Liver (tissue), 9 donors: Measurements from ENCODE around the gene PDK1. TPM values are rescaled to one million over a fixed set of nuclear protein-coding genes. Genes with fewer than 3 reads are reported as not detected.

ENCODE experiments used
- DNase-seq: peaks from one replicate; pipeline ENCODE4 v3.0.0-alpha.2; 2017; ENCODE audit warnings: low spot score
- H3K27ac ChIP-seq, 2 donors: one replicate each; pipeline ENCODE4 v1.7.0; 2013; ENCODE audit warnings: inconsistent platforms in 2 of 2, low read length in 2 of 2, control low read depth in 1 of 2, low read depth in 1 of 2, mild to moderate bottlenecking in 1 of 2
- H3K27me3 ChIP-seq, 4 donors: one replicate each; pipeline versions ENCODE4 v1.6.1 to v1.7.0; 2013; ENCODE audit warnings: low read length in 3 of 4, inconsistent platforms in 1 of 4, mild to moderate bottlenecking in 1 of 4, moderate library complexity in 1 of 4; ENCODE audit not compliant: control insufficient read depth in 4 of 4, insufficient read depth in 4 of 4
- H3K36me3 ChIP-seq, 4 donors: one replicate each; pipeline versions ENCODE4 v1.6.1 to v1.7.0; 2013; ENCODE audit warnings: low read length in 3 of 4, mild to moderate bottlenecking in 3 of 4, low read depth in 1 of 4, moderate library complexity in 1 of 4; ENCODE audit not compliant: control insufficient read depth in 4 of 4, insufficient read depth in 3 of 4
- H3K4me1 ChIP-seq, 4 donors: one replicate each; pipeline versions ENCODE4 v1.6.1 to v1.7.0; 2013; ENCODE audit warnings: low read length in 3 of 4, mild to moderate bottlenecking in 3 of 4, moderate library complexity in 1 of 4; ENCODE audit not compliant: control insufficient read depth in 4 of 4, insufficient read depth in 4 of 4
- H3K4me3 ChIP-seq, 3 donors: one replicate each; pipeline versions ENCODE4 v1.6.1 to v1.7.0; 2013; ENCODE audit warnings: low read length in 3 of 3, control low read depth in 1 of 3, low read depth in 1 of 3, mild to moderate bottlenecking in 1 of 3
- H3K9ac ChIP-seq, 2 donors: one replicate each; pipeline ENCODE4 v1.7.0; 2013; ENCODE audit warnings: low read length in 2 of 2, mild to moderate bottlenecking in 2 of 2, moderate library complexity in 2 of 2, control low read depth in 1 of 2, low read depth in 1 of 2
- H3K9me3 ChIP-seq, 4 donors: one replicate each; pipeline versions ENCODE4 v1.6.1 to v1.7.0; 2013; ENCODE audit warnings: low read length in 3 of 4; ENCODE audit not compliant: control insufficient read depth in 4 of 4
- CTCF ChIP-seq: fragments of 150-350 bp; IDR thresholded peaks from 2 replicates; pipeline ENCODE4 v1.5.1; 2017; ENCODE audit warnings: improper control_type of control experiment, low read depth, low read length; ENCODE audit not compliant: missing input control
- EGR1 ChIP-seq, 2 donors: IDR thresholded peaks; 2 replicates each; pipeline ENCODE4 v1.6.1; 2016 to 2018; ENCODE audit warnings: antibody characterized with exemption in 2 of 2, low read depth in 2 of 2
- FOXA1 ChIP-seq: IDR thresholded peaks from 2 replicates; pipeline ENCODE4 v1.6.1; 2016; ENCODE audit warnings: antibody characterized with exemption
- FOXA2 ChIP-seq: IDR thresholded peaks from 2 replicates; pipeline ENCODE4 v1.6.1; 2016; ENCODE audit warnings: antibody characterized with exemption
- HNF4G ChIP-seq: IDR thresholded peaks from 2 replicates; pipeline ENCODE4 v1.6.1; 2016; ENCODE audit warnings: antibody characterized with exemption
- JUND ChIP-seq, 2 donors: IDR thresholded peaks; 2 replicates each; pipeline ENCODE4 v1.6.1; 2016; ENCODE audit warnings: antibody characterized with exemption in 2 of 2
- NR2F2 ChIP-seq: IDR thresholded peaks from 2 replicates; pipeline ENCODE4 v1.6.1; 2016; ENCODE audit warnings: antibody characterized with exemption
- RAD21 ChIP-seq, 2 donors: IDR thresholded peaks; 2 replicates each; pipeline ENCODE4 v1.6.1; 2016; ENCODE audit warnings: antibody characterized with exemption in 2 of 2, mild to moderate bottlenecking in 2 of 2
- REST ChIP-seq: IDR thresholded peaks from 2 replicates; pipeline ENCODE4 v1.6.1; 2016; ENCODE audit warnings: antibody characterized with exemption, mild to moderate bottlenecking
- RXRA ChIP-seq, 2 donors: IDR thresholded peaks; 2 replicates each; pipeline ENCODE4 v1.6.1; 2017 to 2018; ENCODE audit warnings: antibody characterized with exemption in 2 of 2, mild to moderate bottlenecking in 1 of 2
- YY1 ChIP-seq: IDR thresholded peaks from 2 replicates; pipeline ENCODE4 v1.6.1; 2016; ENCODE audit warnings: antibody characterized with exemption, mild to moderate bottlenecking
- ZBTB33 ChIP-seq: IDR thresholded peaks from 2 replicates; pipeline ENCODE4 v1.6.1; 2016; ENCODE audit warnings: antibody characterized with exemption
- WGBS: extraction: QIAGEN DNeasy Blood & Tissue Kit; methylation state at CpG from one replicate; pipeline ENCODE4 v1.1.7; 2013; 5-methylcytosine and 5-hydroxymethylcytosine counted together
- polyA plus RNA-seq, 2 donors: library from polyadenylated mRNA; stranded (reverse) in 1 of 2; unstranded in 1 of 2; fragments of 200-250 nt in 1 of 2; fragments of >200 nt in 1 of 2; fragmentation: Nextera tagmentation in 1 of 2; extraction: Ambion mirVana in 1 of 2; gene quantifications; one replicate each; pipeline versions ENCODE4 v1.2.1 to v1.2.3, GENCODE V29; 2013 to 2015
- total RNA-seq, 2 donors: library from RNA; depleted of rRNA; stranded (reverse); fragments of >200 nt; gene quantifications; one replicate each; pipeline ENCODE4 v1.2.3, GENCODE V29; 2014
- TF ChIP-seq, protein P1 (sequence below): IDR thresholded peaks from 2 replicates; pipeline ENCODE4 v1.6.1; 2016; ENCODE audit warnings: antibody characterized with exemption
- donor health status: healthy.
- donor health status: healthy.
- donor health status: healthy.
- donor health status: healthy.
- donor health status: healthy.

Gene PDK1
- total and polyA plus RNA-seq, 4 donors, result 4.7 to 10.9 (median 7.8) TPM

DNA sequence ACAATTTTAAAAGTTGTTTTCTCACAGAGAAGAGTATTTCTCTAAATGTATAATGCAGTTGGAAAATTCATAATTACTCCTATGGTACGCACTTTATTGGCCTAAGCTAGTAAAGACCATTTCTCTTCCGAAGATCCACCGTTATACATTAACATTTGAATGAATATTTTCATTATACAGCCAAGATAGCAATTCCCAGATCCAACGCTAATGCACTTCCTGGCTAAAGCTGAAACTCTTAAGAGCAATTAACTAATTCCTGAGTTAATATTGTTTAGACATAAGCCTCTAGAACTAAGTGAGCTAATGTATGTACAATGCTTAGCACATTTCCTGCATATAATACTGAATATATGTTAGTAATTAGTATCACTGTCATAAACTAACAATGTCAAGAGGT is 56.2 kb downstream of the PDK1 start:
- TF ChIP-seq CTCF, result no peak
- no peak for TF ChIP-seq FOXA1
- no peak for TF ChIP-seq RAD21 (IDR thresholded peaks at IDR 0.05)
- TF ChIP-seq ZBTB33, result no peak
- no peak for TF ChIP-seq YY1
- TF ChIP-seq NR2F2, result no peak
- no peak for TF ChIP-seq FOXA2
- Histone ChIP-seq H3K9me3 (no peaks in the 10 kb centered on the region), H3K27ac (no peak overlapping the region), H3K36me3 (peaks cover 0 to 2% (median 0%) of the 10 kb centered on the region in 4 donors), H3K9ac (no peak overlapping the region), H3K27me3 (no peaks in the 10 kb centered on the region), H3K4me3 (no peak overlapping the region), H3K4me1 (peaks cover 0 to 2% (median 0%) of the 10 kb centered on the region in 4 donors)
- no peak for DNase-seq
- 94% methylated on average over 4 of the region's 4 CpGs for WGBS

DNA sequence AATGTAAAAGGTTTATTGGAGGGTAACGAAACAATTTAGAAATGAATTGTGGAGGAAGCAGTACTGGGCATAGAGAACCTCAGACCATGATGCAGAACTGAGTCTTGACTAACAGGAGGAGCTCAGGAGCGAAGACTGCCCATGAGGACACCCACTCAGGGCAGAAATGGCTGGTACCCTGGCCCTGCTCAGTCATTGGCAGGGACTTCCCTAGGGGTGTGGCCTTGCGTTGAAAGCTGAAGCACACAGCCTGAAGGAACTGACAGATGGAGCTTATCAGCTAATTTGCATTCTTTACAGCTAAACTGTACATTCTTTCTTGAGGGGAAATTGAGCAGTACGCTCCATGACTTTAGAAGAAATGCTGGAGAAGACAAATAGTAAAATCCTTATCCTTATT is 57.1 kb downstream of the PDK1 start:
- Histone ChIP-seq H3K4me3 (no peak overlapping the region), H3K9ac (no peak overlapping the region), H3K36me3 (peaks cover 0 to 2% (median 0%) of the 10 kb centered on the region in 4 donors), H3K27ac (no peak overlapping the region), H3K4me1 (peaks cover 0 to 2% (median 0%) of the 10 kb centered on the region in 4 donors), H3K9me3 (no peaks in the 10 kb centered on the region), H3K27me3 (no peaks in the 10 kb centered on the region)
- TF ChIP-seq RAD21 (IDR thresholded peaks at IDR 0.05) (no peak), REST (no peak), JUND (IDR thresholded peaks at IDR 0.05) (no peak), CTCF (no peak), RXRA (IDR thresholded peaks at IDR 0.05) (no peak), EGR1 (IDR thresholded peaks at IDR 0.05; ENCODE audit: low read depth in 2 of 2) (no peak), NR2F2 (no peak), HNF4G (no peak), YY1 (no peak)
- TF ChIP-seq, protein P1, sequence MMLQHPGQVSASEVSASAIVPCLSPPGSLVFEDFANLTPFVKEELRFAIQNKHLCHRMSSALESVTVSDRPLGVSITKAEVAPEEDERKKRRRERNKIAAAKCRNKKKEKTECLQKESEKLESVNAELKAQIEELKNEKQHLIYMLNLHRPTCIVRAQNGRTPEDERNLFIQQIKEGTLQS, result no peak
- 86% methylated on average over 4 of the region's 4 CpGs for WGBS
- DNase-seq, result no peak
